ENCODE data around the gene TRABD2A.

The TRABD2A gene

DNA sequence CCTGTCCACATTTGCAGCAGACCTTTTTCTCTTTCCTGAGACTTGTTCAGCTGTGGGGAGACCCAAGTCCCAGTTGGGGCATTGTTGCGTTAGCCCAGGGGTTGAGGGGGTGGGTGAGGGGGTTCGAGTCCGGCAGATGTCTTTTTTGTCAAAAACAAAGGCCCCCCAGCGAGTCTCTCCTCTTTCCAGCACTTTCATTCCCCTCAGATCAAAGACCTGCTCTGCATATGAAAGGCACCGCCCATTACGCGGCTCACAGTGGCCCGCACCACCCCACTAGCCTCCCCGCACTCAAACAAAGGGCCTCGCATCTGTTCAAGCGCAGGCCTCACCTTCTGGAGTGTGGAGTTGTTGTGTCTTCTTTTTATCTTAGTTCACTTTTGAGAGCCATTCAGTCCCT lies 25.2 kb downstream of the TRABD2A start:
- no peak for DNase-seq (ENCODE audit: low read depth in 4 of 4, low spot score in 1 of 4)

DNA sequence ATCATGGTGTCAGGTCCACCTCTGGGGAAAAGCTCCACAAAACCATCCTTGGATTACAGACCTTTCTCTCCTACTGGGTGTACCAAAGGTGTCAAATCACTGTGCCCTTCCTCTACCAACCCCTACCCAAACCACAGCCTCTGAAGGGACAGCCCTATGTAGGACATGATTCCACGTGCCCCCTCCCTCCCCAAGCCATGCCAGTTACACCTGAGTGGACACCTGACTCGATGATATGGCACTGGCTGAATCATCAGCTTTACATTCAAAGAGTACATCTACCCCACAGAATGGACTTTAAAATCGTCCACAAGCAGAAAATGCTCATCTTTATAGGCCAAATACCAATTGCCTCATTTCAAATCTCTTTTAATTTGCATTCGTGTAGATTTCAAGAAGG lies 26.0 kb downstream of the TRABD2A start:
- no peak for DNase-seq (ENCODE audit: low read depth in 4 of 4, low spot score in 1 of 4)

- no peak for DNase-seq (ENCODE audit: low read depth in 4 of 4, low spot score in 1 of 4)
Measured at GRCh38 chr2:84851876-84852275, 29.0 kb downstream of the TRABD2A start.

DNA sequence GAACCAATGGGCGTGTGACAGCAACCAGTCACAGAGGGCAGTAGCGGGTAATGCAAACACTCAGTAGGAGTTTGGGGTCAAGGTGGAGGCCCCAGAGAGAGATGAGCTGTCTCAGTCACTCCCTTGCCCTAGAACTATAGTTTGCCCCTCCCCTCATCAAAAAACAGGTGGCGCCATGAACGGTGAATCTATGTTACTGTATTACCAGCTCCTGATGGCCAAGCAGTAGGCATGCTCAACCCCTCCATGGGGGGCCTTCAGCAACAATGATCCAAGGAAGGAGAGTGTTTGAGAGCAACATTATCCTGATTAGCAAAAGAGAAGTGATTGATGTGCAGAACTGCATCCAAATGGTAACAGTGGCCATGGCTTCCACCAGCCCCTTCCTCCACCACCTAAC lies 30.4 kb downstream of the TRABD2A start:
- DNase-seq (ENCODE audit: low read depth in 4 of 4, low spot score in 1 of 4), result no peak

- DNase-seq (ENCODE audit: low read depth in 4 of 4, low spot score in 1 of 4), result peak in 1 of 4 experiments; percentile 16
Measured at GRCh38 chr2:84849271-84849952, 31.5 kb downstream of the TRABD2A start.

DNA sequence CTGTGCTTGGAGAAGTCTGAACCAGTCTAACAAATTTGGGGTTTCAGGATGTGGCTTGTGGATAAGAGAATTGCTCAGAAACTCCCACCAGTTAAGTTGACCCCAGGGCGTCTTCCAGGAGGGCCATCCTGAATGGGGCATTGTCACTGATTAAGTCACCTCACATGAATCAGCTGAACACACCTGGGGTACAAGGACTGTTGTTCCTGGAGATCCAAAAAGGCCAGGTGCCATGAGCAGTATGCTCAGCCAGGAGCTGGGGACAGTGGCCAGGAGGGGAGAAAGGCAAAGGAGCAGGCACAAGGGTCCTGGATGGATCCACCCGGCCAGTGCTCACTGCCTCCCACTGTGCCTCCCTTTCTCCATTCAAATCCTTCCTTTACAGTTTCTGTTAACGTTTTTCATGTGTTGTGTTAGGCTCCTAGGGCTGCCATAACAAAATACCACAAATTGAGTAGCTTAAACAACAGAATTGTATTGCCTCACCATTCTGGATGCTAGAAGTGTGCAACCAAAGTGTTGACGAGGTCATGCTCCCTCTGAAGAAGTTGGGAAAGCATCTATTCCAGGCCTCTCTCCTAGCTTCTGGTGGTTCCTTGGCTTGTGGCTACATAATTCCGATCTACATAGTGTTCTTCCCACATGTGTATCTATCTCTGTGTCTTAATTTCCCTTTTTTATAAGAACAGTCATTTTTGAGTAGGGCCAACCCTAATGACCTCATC lies 33.4 kb downstream of the TRABD2A start:
- no peak for DNase-seq (ENCODE audit: low read depth in 4 of 4, low spot score in 1 of 4)

- no peak for DNase-seq (ENCODE audit: low read depth in 4 of 4, low spot score in 1 of 4)
Measured at GRCh38 chr2:84846741-84847142, 34.1 kb downstream of the TRABD2A start.

GRCh38 chr2:84846041-84846663 lies 34.7 kb downstream of the TRABD2A start:
- DNase-seq (ENCODE audit: low read depth in 4 of 4, low spot score in 1 of 4), result no peak

DNA sequence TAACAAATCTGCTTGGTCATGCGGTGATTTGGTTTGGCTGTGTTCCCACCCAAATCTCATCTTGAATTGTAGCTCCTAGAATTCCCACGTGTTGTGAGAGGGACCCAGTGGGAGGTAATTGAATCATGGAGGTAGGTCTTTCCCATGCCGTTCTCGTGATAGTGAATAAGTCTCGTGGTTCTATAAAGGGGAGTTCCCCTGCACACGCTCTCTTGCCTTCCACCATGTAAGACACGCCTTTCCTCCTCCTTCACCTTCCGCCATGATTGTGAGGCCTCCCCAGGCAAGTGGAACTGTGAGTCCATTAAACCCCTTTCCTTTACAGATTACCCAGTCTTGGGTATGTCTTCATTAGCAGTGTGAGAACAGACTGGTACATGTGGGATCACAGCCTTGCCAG lies 36.7 kb downstream of the TRABD2A start:
- DNase-seq (ENCODE audit: low read depth in 4 of 4, low spot score in 1 of 4), result peak in 1 of 4 experiments; percentile 20

- no peak for DNase-seq (ENCODE audit: low read depth in 4 of 4, low spot score in 1 of 4)
Measured at GRCh38 chr2:84841577-84841976, 39.3 kb downstream of the TRABD2A start.

DNA sequence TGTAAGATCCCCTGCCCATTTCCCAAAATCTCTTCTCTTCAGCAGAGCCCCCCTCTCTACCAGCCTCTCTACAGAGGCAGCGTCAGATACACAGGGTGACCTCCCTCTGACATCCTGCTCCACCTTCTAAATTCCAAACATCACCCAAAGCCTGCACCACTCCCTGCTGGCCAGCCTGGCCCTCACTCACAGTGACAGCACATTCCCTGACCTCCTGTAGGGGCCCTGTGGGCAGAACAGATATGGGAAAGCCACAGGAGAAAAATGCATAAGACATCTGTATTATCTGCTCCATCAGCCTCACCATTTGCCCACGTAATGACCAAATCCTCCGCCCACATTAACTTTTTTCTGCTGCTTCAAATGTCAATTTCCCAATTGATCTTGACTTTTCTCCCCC lies 40.6 kb downstream of the TRABD2A start:
- no peak for DNase-seq (ENCODE audit: low read depth in 4 of 4, low spot score in 1 of 4)

- no peak for DNase-seq (ENCODE audit: low read depth in 4 of 4, low spot score in 1 of 4)
Measured at GRCh38 chr2:84839851-84840250, 41.0 kb downstream of the TRABD2A start.

- DNase-seq (ENCODE audit: low read depth in 4 of 4, low spot score in 1 of 4), result no peak
Measured at GRCh38 chr2:84838434-84839145, 42.3 kb downstream of the TRABD2A start.

GRCh38 chr2:84836215-84836614 lies 44.7 kb downstream of the TRABD2A start:
- no peak for DNase-seq (ENCODE audit: low read depth in 4 of 4, low spot score in 1 of 4)

DNA sequence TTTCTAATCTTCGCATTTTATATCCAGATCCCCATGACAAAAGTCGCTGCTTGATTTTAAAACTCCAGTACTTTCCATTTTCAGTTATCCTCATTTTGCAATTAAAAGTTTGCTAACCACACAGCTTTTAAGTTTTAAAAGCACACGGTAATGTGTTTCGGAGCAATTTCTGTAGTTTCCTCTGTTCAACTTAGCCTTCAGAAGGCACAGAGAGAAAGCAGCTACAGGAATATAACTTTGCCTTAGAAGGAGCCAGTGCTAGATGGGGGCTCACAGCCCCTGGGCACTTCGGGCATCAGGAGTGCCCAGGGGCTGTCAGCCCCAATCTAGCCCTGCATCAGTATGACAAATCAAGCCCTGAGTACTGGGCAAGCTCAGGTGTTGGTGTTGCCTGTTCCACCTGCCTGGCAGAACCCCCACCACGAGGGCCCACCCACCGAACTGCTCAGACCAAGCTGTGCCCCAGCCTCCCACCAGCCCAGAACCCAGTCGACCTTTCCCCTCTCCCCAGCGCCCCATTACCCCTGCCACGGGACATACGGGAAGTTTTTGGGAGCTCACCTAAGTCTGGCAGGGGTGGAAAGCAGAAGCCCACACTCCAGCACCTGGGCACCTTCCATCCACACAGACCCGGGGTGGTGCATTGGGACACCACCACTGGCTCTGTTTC lies 47.3 kb downstream of the TRABD2A start:
- DNase-seq (ENCODE audit: low read depth in 4 of 4, low spot score in 1 of 4), result no peak

DNA sequence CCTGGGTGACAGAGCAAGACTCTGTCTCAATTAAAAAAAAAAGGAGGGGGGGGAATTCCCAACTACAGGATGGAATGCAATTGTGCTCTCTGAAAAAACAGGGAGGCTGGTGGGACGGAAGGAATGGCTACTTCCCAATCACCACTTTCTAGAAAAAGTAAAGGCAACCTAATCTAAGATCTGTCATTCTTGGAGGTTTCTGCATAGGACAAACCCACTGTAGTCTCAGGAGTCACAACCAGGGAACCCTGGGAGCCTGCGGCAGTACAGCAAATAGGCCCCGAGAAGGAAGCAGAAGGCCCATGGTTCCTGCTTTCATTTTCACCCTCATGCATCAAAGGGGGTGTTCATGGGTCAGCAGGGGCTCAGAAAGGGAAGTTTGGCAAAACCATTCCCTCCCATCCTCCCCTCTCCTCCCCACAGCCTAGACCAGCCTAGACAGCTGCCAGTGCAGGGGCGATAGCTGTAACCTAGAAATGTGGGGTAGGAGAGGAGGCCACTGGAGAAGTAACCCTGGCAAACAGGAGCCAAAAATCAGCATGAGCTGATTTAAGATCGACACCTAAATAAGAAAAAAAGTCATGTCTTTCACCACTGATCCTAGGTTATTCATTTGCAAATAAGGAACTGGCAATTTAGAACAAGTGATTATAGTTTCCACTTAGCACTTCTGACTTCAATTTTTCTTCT lies 48.0 kb downstream of the TRABD2A start:
- no peak for DNase-seq (ENCODE audit: low read depth in 4 of 4, low spot score in 1 of 4)

GRCh38 chr2:84830758-84831500 lies 50.0 kb downstream of the TRABD2A start:
- DNase-seq (ENCODE audit: low read depth in 4 of 4, low spot score in 1 of 4), result no peak

GRCh38 chr2:84830095-84830494 lies 50.8 kb downstream of the TRABD2A start:
- DNase-seq (ENCODE audit: low read depth in 4 of 4, low spot score in 1 of 4), result no peak

DNA sequence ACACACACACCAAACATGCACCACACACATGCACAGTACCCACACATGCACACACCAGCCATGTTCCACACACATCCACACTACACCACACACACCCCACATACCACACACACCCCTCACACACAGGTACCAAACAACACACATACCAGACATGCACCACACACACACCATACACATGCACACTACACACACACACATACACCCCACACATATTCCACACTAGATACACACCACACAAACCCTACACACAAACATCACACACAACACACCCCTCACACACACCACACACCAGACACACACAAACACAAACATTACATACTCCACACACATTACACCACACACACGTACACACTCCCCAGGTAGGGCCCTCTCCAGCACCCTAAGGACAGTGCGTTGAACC lies 51.2 kb downstream of the TRABD2A start:
- no peak for DNase-seq (ENCODE audit: low read depth in 4 of 4, low spot score in 1 of 4)
